Stimulated activated naive CD8-positive, alpha-beta T cell treated with anti-CD3 and anti-CD28 coated beads, Interleukin-15, Interleukin-2, amounts not matched to agents 100 ng/mL and 50 ng/mL, for 24 hours (primary cell): ENCODE data around the gene DAB2IP.

Experiments
- H3K27ac Mint-ChIP-seq: one replicate; pipeline ENCODE4 v1.8.0; 2021; ENCODE audit warnings: mild to moderate bottlenecking, mixed read lengths
- H3K27me3 Mint-ChIP-seq: one replicate; pipeline ENCODE4 v1.8.0; 2021; ENCODE audit warnings: mixed read lengths
- H3K36me3 Mint-ChIP-seq: one replicate; pipeline ENCODE4 v1.8.0; 2021; ENCODE audit warnings: low read depth, mixed read lengths
- H3K4me1 Mint-ChIP-seq: one replicate; pipeline ENCODE4 v1.8.0; 2021; ENCODE audit warnings: low read depth, mixed read lengths
- H3K4me3 Mint-ChIP-seq: one replicate; pipeline ENCODE4 v1.8.0; 2021; ENCODE audit warnings: mild to moderate bottlenecking, mixed read lengths
- H3K9me3 Mint-ChIP-seq: one replicate; pipeline ENCODE4 v1.8.0; 2021; ENCODE audit warnings: mixed read lengths

The DAB2IP gene

DNA sequence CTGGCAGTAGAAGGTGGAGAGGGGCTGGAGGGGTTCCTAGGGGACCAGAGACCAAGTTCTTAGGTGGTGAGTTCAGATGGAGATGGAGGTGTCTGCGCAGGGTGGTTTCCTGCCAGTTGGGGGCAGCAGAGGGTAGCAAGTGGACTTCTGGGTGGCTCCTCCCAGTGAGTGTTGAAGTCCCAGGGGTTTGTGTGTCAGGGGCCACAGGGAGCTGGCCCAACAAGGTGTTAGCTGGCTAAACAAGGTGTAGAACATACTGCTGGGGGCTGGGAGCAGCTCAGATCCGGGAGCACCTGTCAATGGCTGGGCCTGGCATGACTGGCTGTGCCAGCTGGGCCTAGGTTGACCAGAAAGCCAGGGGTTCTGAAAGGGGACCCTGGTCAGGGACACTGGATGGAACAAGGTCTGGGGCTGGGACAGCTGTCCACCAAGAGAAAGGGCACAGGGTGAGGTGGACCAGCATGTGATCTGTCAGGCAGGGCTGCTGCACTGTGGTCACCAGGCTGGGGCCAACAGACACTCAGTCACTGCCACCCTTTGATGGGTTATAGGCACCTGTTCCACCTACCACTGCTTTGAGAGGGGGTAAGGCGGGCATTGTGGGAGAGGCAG lies 35.6 kb downstream of the DAB2IP start:
- H3K4me1 Mint-ChIP-seq = no peaks in the 10 kb centered on the region
- H3K27ac Mint-ChIP-seq = no peak overlapping the region
- H3K9me3 Mint-ChIP-seq = no peaks in the 10 kb centered on the region
- no peak overlapping the region for H3K4me3 Mint-ChIP-seq
- no peaks in the 10 kb centered on the region for H3K36me3 Mint-ChIP-seq
- peaks cover 10% of the 10 kb centered on the region for H3K27me3 Mint-ChIP-seq

DNA sequence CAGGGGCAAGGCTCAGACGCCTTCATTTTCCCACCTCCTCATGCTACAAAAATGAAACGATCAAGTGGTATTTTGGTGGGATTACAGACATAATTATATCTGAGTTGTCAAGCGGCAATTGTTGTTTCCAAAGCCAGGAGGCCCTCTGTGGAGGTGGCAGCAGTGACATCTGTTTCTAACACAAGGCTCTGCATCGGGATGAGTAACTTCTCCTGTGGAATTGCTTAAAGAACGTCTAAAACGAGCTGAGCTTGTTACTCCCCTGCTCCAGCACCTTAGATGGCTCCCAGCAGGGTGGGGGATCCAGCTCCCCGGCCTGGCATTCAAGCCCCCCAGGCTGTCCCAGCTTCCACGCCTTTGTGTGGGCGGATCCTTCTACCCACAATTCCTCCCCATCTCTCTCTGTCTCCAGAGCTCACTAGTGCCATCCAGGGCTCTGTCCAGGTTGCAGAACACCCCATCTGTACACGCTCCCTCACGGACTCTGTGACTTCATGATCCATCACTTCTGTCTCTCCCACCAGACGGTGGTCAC lies 36.8 kb downstream of the DAB2IP start:
- H3K27ac Mint-ChIP-seq = no peak overlapping the region
- H3K4me3 Mint-ChIP-seq = no peak overlapping the region
- peaks cover 10% of the 10 kb centered on the region for H3K27me3 Mint-ChIP-seq
- no peaks in the 10 kb centered on the region for H3K4me1 Mint-ChIP-seq
- H3K9me3 Mint-ChIP-seq = no peaks in the 10 kb centered on the region
- no peaks in the 10 kb centered on the region for H3K36me3 Mint-ChIP-seq

GRCh38 chr9:121688681-121689080 lies 37.2 kb downstream of the DAB2IP start:
- Mint-ChIP-seq H3K36me3 (no peaks in the 10 kb centered on the region), H3K4me3 (no peak overlapping the region), H3K27ac (no peak overlapping the region), H3K9me3 (no peaks in the 10 kb centered on the region), H3K27me3 (peaks cover 7% of the 10 kb centered on the region), H3K4me1 (no peaks in the 10 kb centered on the region)

DNA sequence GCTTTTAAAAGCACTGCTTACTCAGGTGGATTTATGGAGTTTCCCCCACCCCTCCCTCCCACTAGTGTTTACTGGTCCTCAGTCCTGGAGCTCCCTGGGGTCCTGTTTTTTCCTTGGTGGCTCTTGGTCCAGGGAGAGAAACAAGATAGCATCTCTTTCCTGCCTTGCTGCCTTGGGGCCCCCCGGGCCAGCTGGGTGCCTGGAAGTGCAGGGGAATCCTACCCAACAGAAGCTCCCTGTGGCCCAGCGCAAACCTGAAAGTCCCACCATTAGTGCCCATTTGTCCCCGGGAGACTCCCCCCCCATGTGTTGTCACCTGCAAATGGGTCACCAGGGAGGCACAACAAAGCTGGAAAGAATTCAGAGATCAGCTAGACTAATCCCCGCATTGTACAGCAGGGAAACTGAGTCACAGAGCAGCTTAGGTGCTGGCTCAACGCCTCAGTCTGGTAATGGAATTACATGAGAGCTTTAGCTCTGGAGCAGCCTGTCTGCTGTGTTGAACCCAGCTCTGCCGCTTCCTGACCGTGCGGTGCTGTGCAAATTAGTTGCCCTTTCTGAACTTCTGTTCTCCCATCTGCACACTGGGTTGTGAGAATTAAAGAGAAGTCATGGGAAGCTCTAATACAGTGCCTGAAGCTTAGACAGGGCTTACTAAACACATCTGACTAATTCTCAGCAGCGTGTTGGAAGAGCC lies 38.2 kb downstream of the DAB2IP start:
- H3K36me3 Mint-ChIP-seq = no peaks in the 10 kb centered on the region
- H3K27ac Mint-ChIP-seq = no peak overlapping the region
- H3K27me3 Mint-ChIP-seq = peaks cover 5% of the 10 kb centered on the region
- no peaks in the 10 kb centered on the region for H3K9me3 Mint-ChIP-seq
- no peak overlapping the region for H3K4me3 Mint-ChIP-seq
- H3K4me1 Mint-ChIP-seq = no peaks in the 10 kb centered on the region

GRCh38 chr9:121690316-121690715 lies 38.9 kb downstream of the DAB2IP start:
- Mint-ChIP-seq H3K27me3 (peaks cover 5% of the 10 kb centered on the region), H3K27ac (no peak overlapping the region), H3K36me3 (no peaks in the 10 kb centered on the region), H3K4me3 (no peak overlapping the region), H3K9me3 (no peaks in the 10 kb centered on the region), H3K4me1 (no peaks in the 10 kb centered on the region)

DNA sequence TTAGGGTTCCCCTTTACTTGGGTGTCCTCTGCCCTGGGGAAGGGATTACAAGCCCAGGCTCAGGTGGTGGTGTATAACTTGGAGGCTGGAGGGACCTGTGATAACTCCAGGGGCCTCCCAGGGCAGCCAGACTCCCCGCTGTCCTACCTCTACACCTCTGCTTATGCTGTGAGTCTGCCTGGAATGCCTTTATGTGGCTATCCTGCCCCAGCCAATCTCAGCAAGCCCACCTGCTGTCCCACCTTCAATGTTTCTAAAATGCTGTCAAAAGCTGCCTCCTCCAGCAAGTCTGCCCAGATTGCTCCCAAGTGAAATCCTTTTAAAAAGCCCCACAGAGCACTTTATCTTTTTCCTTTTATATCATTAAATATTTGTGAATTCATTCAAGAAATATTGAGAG lies 39.3 kb downstream of the DAB2IP start:
- Mint-ChIP-seq H3K4me3 (no peak overlapping the region), H3K27ac (no peak overlapping the region), H3K9me3 (no peaks in the 10 kb centered on the region), H3K27me3 (peaks cover 5% of the 10 kb centered on the region), H3K4me1 (no peaks in the 10 kb centered on the region), H3K36me3 (no peaks in the 10 kb centered on the region)

- Mint-ChIP-seq H3K27me3 (peaks cover 6% of the 10 kb centered on the region), H3K36me3 (no peaks in the 10 kb centered on the region), H3K9me3 (no peaks in the 10 kb centered on the region), H3K4me1 (no peaks in the 10 kb centered on the region), H3K27ac (no peak overlapping the region), H3K4me3 (no peak overlapping the region)
These were observed 40.5 kb downstream of the DAB2IP start for GRCh38 chr9:121691890-121692289.

DNA sequence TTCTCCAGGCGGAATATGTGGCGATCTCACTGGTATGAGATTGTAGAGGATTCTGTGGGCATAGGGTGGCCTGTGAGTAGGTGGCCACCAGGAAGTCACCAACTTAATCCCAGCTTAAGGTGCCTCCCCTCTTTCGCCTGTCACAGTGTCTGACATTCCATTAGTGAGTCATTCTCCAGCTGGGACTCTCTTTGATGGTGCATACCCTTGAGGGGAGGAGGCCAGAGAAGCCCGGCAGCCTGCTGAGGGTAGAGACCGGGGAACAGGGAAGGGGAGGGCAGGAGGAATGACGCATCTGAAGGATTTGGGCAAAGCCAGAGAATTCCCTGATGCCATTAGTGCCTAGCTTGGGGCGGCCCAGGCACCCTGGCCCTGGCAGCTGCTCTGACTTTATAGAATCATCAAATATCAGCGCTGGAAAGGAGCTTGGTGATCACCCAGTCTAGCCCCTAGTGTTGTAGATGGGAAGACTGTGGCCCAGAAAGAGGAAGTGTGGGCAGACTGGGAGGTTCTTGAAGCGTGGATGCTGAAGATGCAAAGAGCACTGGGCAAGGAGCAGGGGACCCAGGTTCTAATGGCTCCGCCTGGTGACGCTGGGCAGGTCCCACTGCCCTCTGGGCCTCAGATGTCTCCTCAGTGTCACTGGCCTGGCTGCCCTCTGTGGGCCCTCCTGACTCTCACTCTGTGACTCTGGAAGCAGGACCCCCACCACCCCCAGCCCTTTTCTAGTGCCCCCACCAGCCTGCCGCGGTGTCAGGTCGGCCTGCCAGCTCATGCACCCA lies 41.4 kb downstream of the DAB2IP start:
- Mint-ChIP-seq H3K9me3 (no peaks in the 10 kb centered on the region), H3K36me3 (no peaks in the 10 kb centered on the region), H3K4me3 (no peak overlapping the region), H3K4me1 (no peaks in the 10 kb centered on the region), H3K27me3 (peaks cover 13% of the 10 kb centered on the region), H3K27ac (no peak overlapping the region)

GRCh38 chr9:121693388-121693670 lies 41.9 kb downstream of the DAB2IP start:
- no peaks in the 10 kb centered on the region for H3K36me3 Mint-ChIP-seq
- no peaks in the 10 kb centered on the region for H3K9me3 Mint-ChIP-seq
- H3K4me1 Mint-ChIP-seq = no peaks in the 10 kb centered on the region
- H3K27me3 Mint-ChIP-seq = peaks cover 18% of the 10 kb centered on the region
- no peak overlapping the region for H3K4me3 Mint-ChIP-seq
- H3K27ac Mint-ChIP-seq = no peak overlapping the region

DNA sequence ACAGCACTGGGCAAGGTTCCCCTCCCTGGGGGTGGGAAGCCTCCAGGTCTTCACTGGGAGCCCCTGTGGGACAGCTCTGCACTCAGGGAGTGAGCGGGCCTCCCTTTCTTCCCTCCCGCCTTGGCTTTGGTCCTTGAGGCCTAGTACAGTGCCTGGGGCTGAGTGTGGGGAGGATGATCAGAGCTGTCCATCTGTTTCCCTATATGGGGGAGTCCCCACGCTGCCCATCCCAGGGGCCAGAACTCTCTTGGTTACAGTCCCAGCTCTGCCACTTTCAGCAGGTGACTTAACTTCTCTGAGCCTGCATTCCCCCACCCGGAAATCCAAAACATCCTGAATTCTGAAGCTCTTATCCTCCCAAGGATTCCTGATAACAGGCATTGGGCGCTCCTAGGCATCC lies 42.6 kb downstream of the DAB2IP start:
- no peaks in the 10 kb centered on the region for H3K4me1 Mint-ChIP-seq
- no peaks in the 10 kb centered on the region for H3K36me3 Mint-ChIP-seq
- H3K4me3 Mint-ChIP-seq = no peak overlapping the region
- no peak overlapping the region for H3K27ac Mint-ChIP-seq
- H3K9me3 Mint-ChIP-seq = no peaks in the 10 kb centered on the region
- H3K27me3 Mint-ChIP-seq = peaks cover 19% of the 10 kb centered on the region

GRCh38 chr9:121694600-121694999 lies 43.2 kb downstream of the DAB2IP start:
- Mint-ChIP-seq H3K9me3 (no peaks in the 10 kb centered on the region), H3K27me3 (peaks cover 19% of the 10 kb centered on the region), H3K36me3 (no peaks in the 10 kb centered on the region), H3K4me3 (no peak overlapping the region), H3K27ac (no peak overlapping the region), H3K4me1 (no peaks in the 10 kb centered on the region)

- H3K9me3 Mint-ChIP-seq = no peaks in the 10 kb centered on the region
- H3K36me3 Mint-ChIP-seq = no peaks in the 10 kb centered on the region
- no peak overlapping the region for H3K27ac Mint-ChIP-seq
- peaks cover 39% of the 10 kb centered on the region for H3K27me3 Mint-ChIP-seq
- no peaks in the 10 kb centered on the region for H3K4me1 Mint-ChIP-seq
- H3K4me3 Mint-ChIP-seq = no peak overlapping the region
These were observed 45.5 kb downstream of the DAB2IP start for GRCh38 chr9:121696930-121697329.

DNA sequence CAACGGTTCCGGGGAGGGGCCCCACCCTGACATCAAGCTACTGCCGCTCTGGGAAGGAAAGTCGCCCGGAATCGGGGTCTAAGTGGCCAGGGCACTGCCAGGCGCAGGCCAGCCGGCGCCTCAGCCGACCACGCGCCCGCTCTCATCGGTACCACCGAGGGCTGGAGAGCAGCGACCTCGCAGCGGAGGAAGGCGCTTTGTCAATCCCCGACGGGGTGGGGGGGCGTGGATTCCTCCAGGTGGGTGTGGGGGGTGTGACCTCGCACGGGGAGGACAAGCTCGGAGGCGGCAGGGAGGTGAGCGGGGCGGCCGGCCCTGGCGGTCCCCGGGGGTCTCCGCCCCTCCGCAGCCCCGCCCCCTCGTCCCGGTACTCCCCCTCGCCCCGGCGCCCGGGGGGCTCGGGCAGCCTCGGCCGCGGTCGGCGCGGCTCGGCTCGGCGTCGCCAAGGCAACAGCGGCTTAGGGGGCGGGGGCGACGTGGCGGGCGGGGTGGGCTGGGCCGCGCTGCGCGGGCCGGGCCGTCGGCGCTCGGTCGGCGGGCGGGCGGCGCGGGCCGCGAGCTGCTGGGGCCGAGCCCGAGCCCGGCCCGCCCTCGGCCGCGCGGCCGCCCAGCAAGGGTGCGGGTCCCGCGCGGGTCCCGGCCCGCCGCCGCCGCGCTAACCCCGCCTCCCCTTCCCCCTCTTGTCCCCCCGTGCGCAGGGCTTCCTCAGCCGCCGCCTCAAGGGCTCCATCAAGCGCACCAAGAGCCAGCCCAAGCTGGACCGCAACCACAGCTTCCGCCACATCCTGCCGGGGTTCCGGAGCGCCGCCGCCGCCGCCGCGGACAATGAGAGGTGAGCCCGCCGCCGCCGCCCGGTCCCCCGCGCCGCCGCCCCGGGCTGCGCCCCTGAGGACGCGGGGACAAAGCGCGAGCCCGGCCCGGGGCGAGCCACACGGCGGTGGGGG lies 47.5 kb downstream of the DAB2IP start:
- Mint-ChIP-seq H3K27ac (no peak overlapping the region), H3K27me3 (peaks cover 52% of the 10 kb centered on the region), H3K9me3 (no peaks in the 10 kb centered on the region), H3K4me3 (no peak overlapping the region), H3K36me3 (no peaks in the 10 kb centered on the region), H3K4me1 (no peaks in the 10 kb centered on the region)

GRCh38 chr9:121699571-121700164 lies 48.2 kb downstream of the DAB2IP start:
- Mint-ChIP-seq H3K36me3 (no peaks in the 10 kb centered on the region), H3K27ac (no peak overlapping the region), H3K4me1 (no peaks in the 10 kb centered on the region), H3K9me3 (no peaks in the 10 kb centered on the region), H3K4me3 (no peak overlapping the region), H3K27me3 (peaks cover 60% of the 10 kb centered on the region)
